HCT116 (cell line): ENCODE data around the gene EPB41L4A. TPM values are rescaled to one million over a fixed set of nuclear protein-coding genes. Genes with fewer than 3 reads are reported as not detected.

Source experiments
- ATAC-seq: fragments of 200-7000 bp; cut with Tn5 transposase; 2 replicates; pipeline ENCODE4 v1.9.1; 2020; ENCODE audit warnings: mild to moderate bottlenecking, moderate library complexity
- BruUV-seq: library from RNA; stranded (reverse); fragments of 400-500 nt; replicated peaks from 2 replicates; lab custom pipeline; 2021; lab: Mats Ljungman, UMichigan
- CTCF ChIA-PET: fragments of 300-600 bp; sonication (Branson Sonifier 250); formaldehyde crosslinking; loops from one replicate; lab custom pipeline; 2021; ENCODE audit warnings: antibody characterized with exemption; lab: Charles Lee
- POLR2A ChIA-PET: fragments of 300-600, 350-600 bp; sonication (Branson Sonifier 250); formaldehyde crosslinking; loops from one replicate; lab custom pipeline; 2021; ENCODE audit warnings: antibody characterized with exemption; lab: Charles Lee
- RAD21 ChIA-PET, 2 experiments: fragments of 300-600 bp; sonication (Branson Sonifier 250); formaldehyde crosslinking; loops; one replicate each; lab custom pipeline; 2023; ENCODE audit warnings: low total read pairs in 2 of 2; ENCODE audit not compliant: uncharacterized antibody in 2 of 2, unreplicated experiment in 2 of 2, low non-redundant PET in 1 of 2; lab: Charles Lee
- DNase-seq: peaks from one replicate; pipeline ENCODE4 v3.0.0-alpha.2; 2010; ENCODE audit warnings: low read depth, low spot score
- H2AFZ ChIP-seq: fragments of 200-600 bp; shearing (Covaris generic), sonication (generic); 2 replicates; pipeline ENCODE4 v1.6.1; 2017; ENCODE audit warnings: low read depth, mixed run types, mixed read lengths, antibody characterized with exemption, low read length; ENCODE audit not compliant: poor library complexity, severe bottlenecking
- H3K27ac ChIP-seq: 2 replicates; pipeline ENCODE4 v1.5.1; 2012; ENCODE audit warnings: low read depth, low read length
- H3K27me3 ChIP-seq: fragments of 200-600 bp; sonication (generic); 2 replicates; pipeline ENCODE4 v1.6.1; 2016; ENCODE audit warnings: mixed run types, low read length, mixed read lengths; ENCODE audit not compliant: insufficient read depth
- H3K36me3 ChIP-seq, 2 experiments: fragments of 200-500 bp in 1 of 2; fragments of 200-600 bp in 1 of 2; sonication (Bioruptor generic) in 1 of 2; sonication (generic) in 1 of 2; 2 replicates each; pipeline versions ENCODE4 v1.5.1 to v1.6.1; 2014 to 2016; ENCODE audit warnings: low read length in 2 of 2, inconsistent platforms in 1 of 2, mixed read lengths in 1 of 2, mixed run types in 1 of 2; ENCODE audit not compliant: insufficient read depth in 2 of 2, control insufficient read depth in 1 of 2
- H3K4me1 ChIP-seq, 2 experiments: fragments of 200-600 bp in 1 of 2; sonication (generic) in 1 of 2; 2 replicates each; pipeline versions ENCODE4 v1.5.1 to v1.6.1; 2012 to 2017; ENCODE audit warnings: low read length in 2 of 2, inconsistent platforms in 1 of 2, mild to moderate bottlenecking in 1 of 2, mixed read lengths in 1 of 2, mixed run types in 1 of 2, moderate library complexity in 1 of 2; ENCODE audit not compliant: insufficient read depth in 2 of 2, control insufficient read depth in 1 of 2
- H3K4me2 ChIP-seq: fragments of 200-600 bp; sonication (generic); 2 replicates; pipeline ENCODE4 v1.6.1; 2017; ENCODE audit warnings: mixed run types, low read length, mixed read lengths
- H3K4me3 ChIP-seq, 2 experiments: fragments of 200-600 bp in 1 of 2; sonication (generic) in 1 of 2; replicated peaks in 1 of 2; 2 replicates each; pipeline ENCODE4 v1.5.1; 2011 to 2016; ENCODE audit warnings: low read length in 2 of 2, control low read depth in 1 of 2, low read depth in 1 of 2, mild to moderate bottlenecking in 1 of 2, mixed read lengths in 1 of 2, mixed run types in 1 of 2
- H3K79me2 ChIP-seq: fragments of 200-600 bp; sonication (generic); 2 replicates; pipeline ENCODE4 v1.6.1; 2017; ENCODE audit warnings: mild to moderate bottlenecking, mixed run types, low read length, moderate library complexity, mixed read lengths; ENCODE audit not compliant: insufficient read depth
- H3K9ac ChIP-seq: fragments of 200-600 bp; sonication (generic); 2 replicates; pipeline ENCODE4 v1.6.1; 2016; ENCODE audit warnings: low read length, mixed read lengths
- H3K9me2 ChIP-seq: fragments of 200-600 bp; sonication (generic), shearing (Covaris generic); 2 replicates; pipeline ENCODE4 v1.6.1; 2017; ENCODE audit warnings: mixed run types, mild to moderate bottlenecking, moderate library complexity; ENCODE audit not compliant: insufficient read depth
- H3K9me3 ChIP-seq, 2 experiments: fragments of 200-500 bp in 1 of 2; fragments of 200-600 bp in 1 of 2; sonication (Bioruptor generic) in 1 of 2; sonication (generic) in 1 of 2; 2 replicates each; pipeline ENCODE4 v1.6.1; 2014 to 2017; ENCODE audit warnings: low read length in 2 of 2, mixed read lengths in 2 of 2, inconsistent platforms in 1 of 2, low read depth in 1 of 2, mild to moderate bottlenecking in 1 of 2, mixed run types in 1 of 2, moderate library complexity in 1 of 2; ENCODE audit not compliant: control insufficient read depth in 1 of 2, insufficient read depth in 1 of 2
- H4K20me1 ChIP-seq: fragments of 200-600 bp; sonication (generic), shearing (Covaris generic); 2 replicates; pipeline ENCODE4 v1.6.1; 2017; ENCODE audit warnings: mixed run types, mild to moderate bottlenecking, moderate library complexity; ENCODE audit not compliant: insufficient read depth
- ELF1 ChIP-seq: IDR thresholded peaks from 2 replicates; pipeline ENCODE4 v1.6.1; 2012; ENCODE audit warnings: low read depth, borderline replicate concordance
- EZH2 ChIP-seq: fragments of 200-600 bp; sonication (generic); IDR thresholded peaks from 2 replicates; pipeline ENCODE4 v1.6.1; 2017; ENCODE audit warnings: antibody characterized with exemption, mixed run types
- RAD21 ChIP-seq: IDR thresholded peaks from 2 replicates; pipeline ENCODE4 v1.6.1; 2012; ENCODE audit warnings: low read depth, mild to moderate bottlenecking
- YY1 ChIP-seq: IDR thresholded peaks from 2 replicates; pipeline ENCODE4 v1.6.1; 2011; ENCODE audit warnings: low read length, low read depth, moderate library complexity, mild to moderate bottlenecking; ENCODE audit not compliant: insufficient replicate concordance; ENCODE audit errors: extremely low read depth
- ZNF274 ChIP-seq: fragments of 200-500 bp; sonication (Bioruptor generic); IDR thresholded peaks from 2 replicates; pipeline ENCODE4 v1.6.1; 2014; ENCODE audit warnings: mild to moderate bottlenecking, low read depth, low read length, inconsistent platforms
- intact Hi-C: fragments of 100-400 bp; cut with micrococcal nuclease; formaldehyde crosslinking; loops from 2 replicates; pipeline ENCODE4 v1.10.0; 2022
- total RNA-seq: library from RNA; stranded (reverse); gene quantifications from one replicate; pipeline ENCODE4 v1.2.1, GENCODE V29; 2021; ENCODE audit not compliant: unreplicated experiment
- TF ChIP-seq, protein P1 (sequence below): IDR thresholded peaks from 2 replicates; pipeline ENCODE4 v1.6.1; 2012
- TF ChIP-seq, protein P2 (sequence below), 3 experiments: fragments of 200-600 bp in 1 of 3; sonication (generic) in 1 of 3; IDR thresholded peaks in 2 of 3; conservative IDR thresholded peaks in 1 of 3; 2 replicates each; pipeline ENCODE4 v1.5.1; 2012 to 2017; ENCODE audit warnings: low read depth in 2 of 3, low read length in 2 of 3, antibody characterized with exemption in 1 of 3, borderline replicate concordance in 1 of 3, control low read depth in 1 of 3, mild to moderate bottlenecking in 1 of 3, mixed read lengths in 1 of 3, mixed run types in 1 of 3, moderate library complexity in 1 of 3; ENCODE audit not compliant: insufficient read depth in 1 of 3
- TF ChIP-seq, protein P3 (sequence below): IDR thresholded peaks from 2 replicates; pipeline ENCODE4 v1.6.1; 2011; ENCODE audit warnings: mild to moderate bottlenecking, low read length, moderate library complexity; ENCODE audit not compliant: insufficient replicate concordance; ENCODE audit errors: extremely low read depth

The EPB41L4A gene
- total RNA-seq, 1 experiment from 2014 or later, result 2.8 TPM

DNA sequence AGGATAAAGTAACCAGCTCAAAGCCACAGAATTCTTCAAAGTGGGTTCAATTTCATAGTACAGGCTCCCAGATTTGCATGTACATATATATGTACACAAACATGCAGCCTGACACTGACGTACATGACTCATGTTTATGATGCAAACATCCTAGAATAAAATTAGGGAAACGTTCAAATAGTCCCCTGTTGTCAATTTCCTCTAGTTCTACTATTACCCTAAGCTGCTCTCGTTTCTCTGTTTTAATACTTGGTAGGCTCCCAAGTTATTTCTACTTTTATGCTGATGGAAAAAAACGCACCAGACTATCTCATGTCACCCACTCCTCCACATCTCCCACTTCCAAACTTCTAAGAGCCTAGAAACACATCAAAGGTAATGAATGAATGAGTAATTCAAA is 229.7 kb downstream of the EPB41L4A start:
- Histone ChIP-seq H3K79me2 (no peaks in the 10 kb centered on the region), H3K27ac (no peak overlapping the region), H3K4me2 (no peak overlapping the region), H3K9me3 (no peaks in the 10 kb centered on the region), H4K20me1 (no peaks in the 10 kb centered on the region), H3K27me3 (peaks cover 23% of the 10 kb centered on the region; the same call in 1 of the 2 replicates), H3K9me2 (no peaks in the 10 kb centered on the region), H3K36me3 (no peaks in the 10 kb centered on the region), H3K4me3 (no peak overlapping the region), H2AFZ (no peak overlapping the region), H3K4me1 (no peaks in the 10 kb centered on the region), H3K9ac (no peak overlapping the region)
- intact Hi-C loops, result no loop called here
- CTCF ChIA-PET, result interaction anchor here (1.5 kb wide), 1 partner anchor 230 kb away, joined by 4 read pairs; the partner anchor contains the start of gene EPB41L4A
- no peak for DNase-seq
- ATAC-seq, result no peak
- BruUV-seq, result no TSS peak
- POLR2A ChIA-PET, result no interaction called here
- RAD21 ChIA-PET, result no interaction called here
- TF ChIP-seq, protein P1, sequence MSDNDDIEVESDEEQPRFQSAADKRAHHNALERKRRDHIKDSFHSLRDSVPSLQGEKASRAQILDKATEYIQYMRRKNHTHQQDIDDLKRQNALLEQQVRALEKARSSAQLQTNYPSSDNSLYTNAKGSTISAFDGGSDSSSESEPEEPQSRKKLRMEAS, result no peak
- TF ChIP-seq ZNF274, result no peak

DNA sequence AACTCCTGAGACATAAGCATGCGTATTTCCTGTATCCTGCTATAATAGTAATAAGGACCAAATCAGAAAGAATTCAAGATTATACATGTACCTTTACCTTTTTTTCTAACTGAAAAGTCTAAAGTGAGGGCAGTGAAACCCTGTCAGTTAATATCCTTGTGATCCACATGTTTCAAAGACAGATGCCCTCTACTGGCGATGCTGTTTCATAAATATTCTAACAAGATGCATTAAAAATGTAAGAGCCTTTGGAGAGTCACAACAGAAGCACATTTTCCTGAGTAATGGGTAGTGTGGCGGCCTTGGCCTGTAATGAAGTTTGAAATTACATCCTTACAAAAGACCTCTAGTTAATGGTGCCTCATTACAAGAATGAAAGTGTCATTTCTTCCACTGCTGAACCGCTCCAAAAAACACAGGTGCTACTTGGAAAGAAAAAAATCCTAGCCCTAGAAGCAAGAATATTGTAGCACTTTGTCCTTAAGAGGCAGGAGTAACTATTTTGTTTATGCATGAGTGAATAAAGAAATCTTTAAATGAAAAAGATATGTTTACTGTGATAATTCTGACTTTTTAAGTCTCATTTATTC is 232.6 kb downstream of the EPB41L4A start:
- Histone ChIP-seq H2AFZ (no peak overlapping the region), H3K4me3 (no peak overlapping the region), H4K20me1 (no peaks in the 10 kb centered on the region), H3K9me3 (no peaks in the 10 kb centered on the region), H3K27ac (no peak overlapping the region), H3K36me3 (no peaks in the 10 kb centered on the region), H3K4me1 (peaks cover 5 to 17% of the 10 kb centered on the region in 2 experiments), H3K9me2 (no peaks in the 10 kb centered on the region), H3K4me2 (no peak overlapping the region), H3K9ac (no peak overlapping the region), H3K79me2 (no peaks in the 10 kb centered on the region), H3K27me3 (peaks cover 23% of the 10 kb centered on the region; the same call in 1 of the 2 replicates)
- CTCF ChIA-PET, result no interaction called here
- ATAC-seq (peak; percentile 70), DNase-seq (peak; percentile 53)
- POLR2A ChIA-PET, result no interaction called here
- RAD21 ChIA-PET, result no interaction called here
- TF ChIP-seq, protein P2, sequence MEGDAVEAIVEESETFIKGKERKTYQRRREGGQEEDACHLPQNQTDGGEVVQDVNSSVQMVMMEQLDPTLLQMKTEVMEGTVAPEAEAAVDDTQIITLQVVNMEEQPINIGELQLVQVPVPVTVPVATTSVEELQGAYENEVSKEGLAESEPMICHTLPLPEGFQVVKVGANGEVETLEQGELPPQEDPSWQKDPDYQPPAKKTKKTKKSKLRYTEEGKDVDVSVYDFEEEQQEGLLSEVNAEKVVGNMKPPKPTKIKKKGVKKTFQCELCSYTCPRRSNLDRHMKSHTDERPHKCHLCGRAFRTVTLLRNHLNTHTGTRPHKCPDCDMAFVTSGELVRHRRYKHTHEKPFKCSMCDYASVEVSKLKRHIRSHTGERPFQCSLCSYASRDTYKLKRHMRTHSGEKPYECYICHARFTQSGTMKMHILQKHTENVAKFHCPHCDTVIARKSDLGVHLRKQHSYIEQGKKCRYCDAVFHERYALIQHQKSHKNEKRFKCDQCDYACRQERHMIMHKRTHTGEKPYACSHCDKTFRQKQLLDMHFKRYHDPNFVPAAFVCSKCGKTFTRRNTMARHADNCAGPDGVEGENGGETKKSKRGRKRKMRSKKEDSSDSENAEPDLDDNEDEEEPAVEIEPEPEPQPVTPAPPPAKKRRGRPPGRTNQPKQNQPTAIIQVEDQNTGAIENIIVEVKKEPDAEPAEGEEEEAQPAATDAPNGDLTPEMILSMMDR (IDR thresholded peaks at IDR 0.05 in 2 of 3, conservative IDR thresholded peaks at IDR 0.05 in 1 of 3; ENCODE audit: borderline replicate concordance in 1 of 3, insufficient read depth in 1 of 3, low read depth in 2 of 3, low read length in 2 of 3), result peak; percentile 37 to 72 (median 51); a peak in 5 of 6 replicates
- TF ChIP-seq RAD21, result peak; percentile 33; the same call in 1 of the 2 replicates
- no peak for TF ChIP-seq YY1
- TF ChIP-seq ELF1, result no peak
- TF ChIP-seq, protein P3, sequence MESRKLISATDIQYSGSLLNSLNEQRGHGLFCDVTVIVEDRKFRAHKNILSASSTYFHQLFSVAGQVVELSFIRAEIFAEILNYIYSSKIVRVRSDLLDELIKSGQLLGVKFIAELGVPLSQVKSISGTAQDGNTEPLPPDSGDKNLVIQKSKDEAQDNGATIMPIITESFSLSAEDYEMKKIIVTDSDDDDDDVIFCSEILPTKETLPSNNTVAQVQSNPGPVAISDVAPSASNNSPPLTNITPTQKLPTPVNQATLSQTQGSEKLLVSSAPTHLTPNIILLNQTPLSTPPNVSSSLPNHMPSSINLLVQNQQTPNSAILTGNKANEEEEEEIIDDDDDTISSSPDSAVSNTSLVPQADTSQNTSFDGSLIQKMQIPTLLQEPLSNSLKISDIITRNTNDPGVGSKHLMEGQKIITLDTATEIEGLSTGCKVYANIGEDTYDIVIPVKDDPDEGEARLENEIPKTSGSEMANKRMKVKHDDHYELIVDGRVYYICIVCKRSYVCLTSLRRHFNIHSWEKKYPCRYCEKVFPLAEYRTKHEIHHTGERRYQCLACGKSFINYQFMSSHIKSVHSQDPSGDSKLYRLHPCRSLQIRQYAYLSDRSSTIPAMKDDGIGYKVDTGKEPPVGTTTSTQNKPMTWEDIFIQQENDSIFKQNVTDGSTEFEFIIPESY, result no peak
- TF ChIP-seq EZH2, result no peak
- intact Hi-C loops, result no loop called here
- BruUV-seq, result no TSS peak
